C4-2B (cell line): ENCODE results near the gene FAM120B.
"Not testable (repeated sequence)": the region's sequence is repeated elsewhere in the genome, so short reads cannot be mapped to it uniquely, and the experiment has no call there.

Experiments used
- ZFX ChIP-seq: fragments of 450-650 bp; IDR thresholded peaks from 2 replicates; pipeline ENCODE4 v1.6.1; 2017
- TF ChIP-seq, protein P1 (sequence below): fragments of 450-650 bp; conservative IDR thresholded peaks from 2 replicates; pipeline ENCODE4 v1.5.1; 2017; ENCODE audit warnings: mild to moderate bottlenecking

DNA sequence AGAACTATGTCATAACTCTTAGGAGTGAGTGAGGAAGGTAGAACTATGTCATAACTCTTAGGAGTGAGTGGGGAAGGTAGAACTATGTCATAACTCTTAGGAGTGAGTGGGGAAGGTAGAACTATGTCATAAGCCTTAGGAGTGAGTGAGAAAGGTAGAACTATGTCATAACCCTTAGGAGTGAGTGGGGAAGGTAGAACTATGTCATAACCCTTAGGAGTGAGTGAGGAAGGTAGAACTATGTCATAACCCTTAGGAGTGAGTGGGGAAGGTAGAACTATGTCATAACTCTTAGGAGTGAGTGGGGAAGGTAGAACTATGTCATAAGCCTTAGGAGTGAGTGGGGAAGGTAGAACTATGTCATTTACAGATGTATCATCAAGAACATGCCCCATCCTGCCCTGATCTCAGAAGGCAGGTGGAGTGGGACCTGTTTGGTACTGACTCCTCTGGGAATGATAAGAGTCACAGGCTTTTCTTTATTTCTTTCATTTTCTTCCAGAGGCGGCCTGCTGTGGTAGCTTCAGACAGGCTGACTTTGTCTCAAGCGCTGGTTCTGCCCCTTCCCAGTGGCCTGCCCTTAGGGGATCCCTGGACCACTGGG lies 93.5 kb downstream of the FAM120B start:
- TF ChIP-seq, protein P1, sequence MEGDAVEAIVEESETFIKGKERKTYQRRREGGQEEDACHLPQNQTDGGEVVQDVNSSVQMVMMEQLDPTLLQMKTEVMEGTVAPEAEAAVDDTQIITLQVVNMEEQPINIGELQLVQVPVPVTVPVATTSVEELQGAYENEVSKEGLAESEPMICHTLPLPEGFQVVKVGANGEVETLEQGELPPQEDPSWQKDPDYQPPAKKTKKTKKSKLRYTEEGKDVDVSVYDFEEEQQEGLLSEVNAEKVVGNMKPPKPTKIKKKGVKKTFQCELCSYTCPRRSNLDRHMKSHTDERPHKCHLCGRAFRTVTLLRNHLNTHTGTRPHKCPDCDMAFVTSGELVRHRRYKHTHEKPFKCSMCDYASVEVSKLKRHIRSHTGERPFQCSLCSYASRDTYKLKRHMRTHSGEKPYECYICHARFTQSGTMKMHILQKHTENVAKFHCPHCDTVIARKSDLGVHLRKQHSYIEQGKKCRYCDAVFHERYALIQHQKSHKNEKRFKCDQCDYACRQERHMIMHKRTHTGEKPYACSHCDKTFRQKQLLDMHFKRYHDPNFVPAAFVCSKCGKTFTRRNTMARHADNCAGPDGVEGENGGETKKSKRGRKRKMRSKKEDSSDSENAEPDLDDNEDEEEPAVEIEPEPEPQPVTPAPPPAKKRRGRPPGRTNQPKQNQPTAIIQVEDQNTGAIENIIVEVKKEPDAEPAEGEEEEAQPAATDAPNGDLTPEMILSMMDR = not testable (repeated sequence)
- not testable (repeated sequence) for TF ChIP-seq ZFX
